Measurements from ENCODE around the gene KHDC4.
"Not testable (repeated sequence)": the region's sequence is repeated elsewhere in the genome, so short reads cannot be mapped to it uniquely, and the experiment has no call there.

The KHDC4 gene

DNA sequence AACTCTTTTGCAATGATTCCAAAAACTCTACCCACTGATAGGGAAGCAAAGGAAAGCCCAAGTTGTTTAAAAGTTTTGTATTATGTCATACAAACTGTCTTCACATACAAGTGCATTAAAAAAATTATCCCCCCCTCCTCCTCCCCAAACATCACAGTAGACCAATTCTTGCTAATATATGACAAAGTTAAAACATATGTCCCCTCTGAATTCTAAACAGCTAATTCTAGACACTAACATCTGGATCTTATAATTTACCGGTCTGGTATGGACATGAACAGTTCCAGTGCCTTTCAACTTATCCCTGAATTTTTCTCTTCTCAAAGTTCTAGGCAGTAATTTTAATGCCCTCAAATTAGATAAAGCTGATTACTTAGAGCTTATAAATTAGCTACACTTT lies 36.5 kb downstream of the KHDC4 start:
- DNase-seq, result no peak

DNA sequence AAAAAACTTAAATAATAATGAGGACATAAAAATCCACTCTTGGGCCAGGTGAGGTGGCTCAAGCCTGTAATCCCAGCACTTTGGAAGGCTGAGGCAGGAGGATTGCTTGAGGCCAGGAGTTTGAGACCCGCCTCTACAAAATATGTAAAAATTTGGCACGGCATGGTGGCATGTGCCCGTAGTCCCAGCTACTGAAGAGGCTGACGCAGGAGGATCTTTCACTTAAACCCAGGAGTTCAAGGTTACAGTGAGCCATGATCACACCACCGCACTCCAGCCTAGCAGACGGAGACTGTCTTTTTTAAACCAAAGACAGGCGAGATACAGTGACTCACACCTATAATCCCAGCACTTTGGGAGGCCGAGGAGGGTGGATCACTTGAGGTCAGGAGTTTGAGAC lies 37.7 kb downstream of the KHDC4 start:
- not testable (repeated sequence) for DNase-seq

DNA sequence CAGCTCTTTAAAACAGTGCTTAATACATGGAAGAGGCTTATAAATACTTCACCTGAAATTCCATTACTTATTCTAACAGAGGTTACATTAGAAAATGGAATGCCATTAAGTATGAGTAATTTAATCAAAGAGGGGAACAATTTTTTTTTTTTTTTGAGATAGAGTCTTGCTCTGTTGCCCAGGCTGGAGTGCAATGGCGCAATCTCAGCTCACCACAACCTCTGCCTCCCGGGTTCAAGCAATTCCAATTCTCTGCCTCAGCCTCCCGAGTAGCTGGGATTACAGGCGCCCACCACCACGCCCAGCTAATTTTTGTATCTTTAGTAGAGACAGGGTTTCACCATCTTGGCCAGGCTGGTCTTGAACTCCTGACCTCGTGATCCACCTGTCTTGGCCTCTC lies 38.6 kb downstream of the KHDC4 start:
- DNase-seq, result not testable (repeated sequence)

DNA sequence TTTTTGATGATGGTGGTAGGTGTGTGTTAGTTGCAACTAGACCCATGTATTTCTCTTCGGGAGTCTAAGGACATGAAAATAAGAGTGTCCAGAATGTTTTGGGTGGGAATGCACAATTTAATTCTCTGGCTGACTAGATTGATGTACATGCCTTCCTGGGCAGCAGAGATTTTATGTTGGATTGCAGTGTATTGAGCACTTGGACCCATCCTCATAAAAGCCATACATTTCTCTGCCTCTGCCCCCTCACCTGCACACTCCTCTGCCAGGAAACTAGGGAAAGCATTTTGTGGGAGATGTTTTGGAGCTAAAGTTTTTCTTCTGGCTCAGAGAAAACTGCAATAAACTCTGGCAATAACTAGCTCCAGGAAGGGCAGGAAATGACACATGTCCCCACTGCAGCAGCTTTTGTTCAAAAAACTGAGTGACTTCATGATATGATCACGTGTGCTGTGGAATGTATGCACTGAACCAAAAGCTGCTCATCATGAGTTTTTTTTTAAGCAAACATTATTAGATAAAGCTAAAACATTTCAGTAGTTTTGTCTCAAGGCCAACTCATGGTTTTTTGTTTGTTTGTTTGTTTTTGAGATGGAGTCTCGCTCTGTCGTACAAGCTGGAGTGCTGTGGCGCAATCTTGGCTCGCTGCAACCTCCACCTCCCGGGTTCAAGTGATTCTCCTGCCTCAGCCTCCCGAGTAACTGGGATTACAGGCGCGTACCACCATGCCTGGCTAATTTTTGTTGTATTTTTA lies 40.6 kb downstream of the KHDC4 start:
- DNase-seq, result no peak

DNA sequence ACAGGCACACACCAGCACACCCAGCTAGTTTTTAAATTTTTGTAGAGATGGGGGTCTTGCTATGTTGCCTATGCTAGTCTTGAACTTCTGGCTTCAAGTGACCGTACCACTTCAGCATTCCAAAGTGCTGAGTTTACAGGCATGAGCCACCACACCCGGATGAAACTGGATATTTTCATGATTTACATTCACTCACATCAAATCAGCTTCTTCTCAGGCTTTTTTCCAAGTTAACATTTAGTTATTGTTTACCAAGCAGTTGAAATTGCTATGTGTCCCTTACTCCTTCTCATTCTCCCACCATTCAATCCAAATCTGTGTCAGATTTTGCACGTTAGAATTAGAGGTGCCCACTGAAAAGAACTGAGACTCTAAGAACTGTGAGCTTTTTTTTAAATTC lies 41.4 kb downstream of the KHDC4 start:
- no peak for DNase-seq

DNA sequence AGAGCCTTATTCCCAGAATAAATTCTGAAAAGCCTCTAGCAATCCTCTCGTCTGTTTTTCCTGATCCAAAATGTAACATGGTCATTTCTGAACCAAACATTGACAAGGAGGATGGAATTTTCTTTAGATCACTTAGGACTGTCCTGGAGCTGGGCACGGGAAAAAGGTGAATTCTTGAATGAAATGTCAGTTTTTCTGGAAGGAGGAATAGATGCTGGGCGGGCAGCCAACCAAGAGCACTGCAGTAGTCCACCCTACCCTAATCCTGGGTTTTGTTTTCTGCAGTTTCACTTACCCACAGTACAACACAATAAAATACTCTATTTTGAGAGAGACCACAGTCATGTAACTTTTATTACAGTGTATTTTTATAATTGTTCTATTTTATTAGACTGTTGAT lies 44.0 kb downstream of the KHDC4 start:
- no peak for DNase-seq

DNA sequence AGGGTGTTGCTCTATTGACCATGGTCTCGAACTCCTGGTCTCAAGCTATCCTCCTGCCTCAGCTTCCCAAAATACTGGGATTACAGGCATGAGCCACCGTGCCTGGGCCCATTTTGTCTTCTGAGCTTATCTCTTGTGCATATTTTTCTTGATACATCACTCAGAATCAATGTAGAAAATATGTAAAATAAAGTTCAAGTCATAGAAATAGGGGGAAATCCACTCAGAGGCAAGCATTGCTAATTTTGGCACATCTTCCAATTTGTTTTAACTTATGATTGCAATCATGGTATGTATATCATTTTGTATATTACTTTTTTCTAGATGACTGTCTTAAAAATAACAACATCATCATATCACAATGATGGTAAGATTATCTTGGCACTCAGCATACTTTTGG lies 44.6 kb downstream of the KHDC4 start:
- no peak for DNase-seq

DNA sequence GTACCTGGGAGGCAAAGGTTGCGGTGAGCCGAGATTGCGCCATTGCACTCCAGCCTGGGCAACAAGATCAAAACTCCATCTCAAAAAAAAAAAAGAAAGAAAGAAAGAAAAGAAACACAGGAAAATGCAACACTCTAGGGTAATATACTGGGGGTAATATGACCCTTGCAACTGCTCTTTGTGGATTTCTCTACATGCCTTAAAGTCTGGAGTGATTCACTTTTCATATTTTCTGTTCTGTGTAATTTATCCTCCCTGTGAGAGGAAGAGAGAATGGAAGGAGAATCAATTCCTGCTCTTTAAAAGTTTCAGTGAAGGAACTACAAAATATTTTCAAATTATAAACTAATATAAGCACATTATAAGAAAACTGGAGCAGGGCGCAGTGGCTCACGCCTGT lies 45.7 kb downstream of the KHDC4 start:
- DNase-seq, result no peak

DNA sequence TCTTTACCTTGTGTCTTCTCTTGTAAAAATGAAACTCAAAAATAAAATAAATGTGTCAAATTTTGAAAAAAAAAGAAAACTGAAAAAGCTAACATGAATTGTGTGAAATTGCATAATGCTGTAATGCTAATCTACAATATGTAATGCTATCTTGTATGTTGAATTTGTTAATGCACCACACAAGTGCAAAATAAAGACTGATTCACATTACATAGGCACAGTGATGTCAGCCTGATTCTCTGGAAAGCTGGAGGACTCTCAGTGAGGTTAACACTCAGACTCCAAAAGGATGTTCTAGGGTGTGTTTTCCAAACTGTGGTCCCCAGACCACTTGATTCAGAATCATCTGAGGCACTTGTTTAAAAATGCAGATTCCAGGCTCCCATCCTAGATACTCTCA lies 49.2 kb downstream of the KHDC4 start:
- no peak for DNase-seq

DNA sequence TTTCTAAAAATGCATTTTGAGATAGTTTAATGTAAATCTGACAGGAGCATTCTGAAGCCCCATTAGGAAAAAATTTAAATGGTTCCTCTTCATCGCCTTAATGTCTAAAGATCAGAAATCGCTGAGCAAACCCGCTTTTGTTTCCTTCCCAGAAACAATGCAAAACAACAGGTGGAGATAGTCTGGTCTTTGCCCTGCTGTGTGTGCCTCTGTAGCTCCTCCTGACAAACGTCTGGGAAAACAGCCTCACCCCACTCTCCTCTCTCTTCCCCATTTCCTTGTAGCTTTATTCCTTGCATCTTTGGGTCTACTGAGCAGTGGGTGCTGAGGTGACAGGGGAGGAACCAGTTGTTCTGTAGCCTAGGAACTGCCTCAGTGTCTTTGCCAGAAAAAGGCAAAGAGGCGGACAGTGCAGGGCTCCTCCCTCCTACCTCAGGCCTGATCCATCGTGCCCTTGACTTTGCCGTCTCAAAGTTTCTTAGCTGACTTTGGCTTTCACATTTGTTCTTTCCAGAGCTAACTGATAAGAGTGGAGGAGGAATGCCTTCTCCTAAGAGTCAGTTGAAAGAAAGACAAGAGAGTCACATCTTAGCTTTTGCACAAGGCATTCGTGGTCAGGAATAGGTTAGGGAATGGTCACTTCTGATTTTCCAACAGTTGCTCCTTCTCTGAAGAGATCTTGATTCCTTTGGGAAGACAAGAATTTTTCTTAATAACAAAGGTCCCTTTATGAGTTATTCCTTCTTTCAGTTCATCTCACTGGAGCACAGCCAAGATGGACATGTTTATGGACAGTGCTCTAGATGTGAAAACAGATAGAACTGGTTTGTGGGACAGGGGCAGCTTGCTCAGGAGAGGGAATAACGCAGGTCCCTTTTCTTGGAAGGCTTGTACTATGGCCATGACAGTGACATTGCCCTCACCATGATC lies 49.9 kb downstream of the KHDC4 start:
- no peak for DNase-seq

DNA sequence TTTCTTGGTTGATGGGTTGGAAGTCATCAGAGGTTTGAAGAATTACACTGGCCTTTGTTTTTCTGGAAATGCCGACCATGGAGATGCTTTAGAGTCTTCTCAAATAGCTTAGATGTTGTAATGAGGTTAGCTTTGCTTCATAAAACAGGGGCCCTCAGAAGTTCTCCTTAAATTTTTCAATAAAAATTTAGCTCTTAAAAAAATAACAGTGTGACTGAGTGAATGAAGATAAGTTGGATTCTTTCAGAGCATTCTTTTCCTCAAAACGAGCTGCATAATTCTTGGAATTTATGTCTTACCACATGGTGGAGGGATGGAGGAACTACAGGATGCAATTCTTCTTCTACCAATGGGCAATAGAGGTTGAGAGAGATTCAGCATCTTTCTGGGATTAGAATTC lies 51.4 kb downstream of the KHDC4 start:
- DNase-seq, result no peak

DNA sequence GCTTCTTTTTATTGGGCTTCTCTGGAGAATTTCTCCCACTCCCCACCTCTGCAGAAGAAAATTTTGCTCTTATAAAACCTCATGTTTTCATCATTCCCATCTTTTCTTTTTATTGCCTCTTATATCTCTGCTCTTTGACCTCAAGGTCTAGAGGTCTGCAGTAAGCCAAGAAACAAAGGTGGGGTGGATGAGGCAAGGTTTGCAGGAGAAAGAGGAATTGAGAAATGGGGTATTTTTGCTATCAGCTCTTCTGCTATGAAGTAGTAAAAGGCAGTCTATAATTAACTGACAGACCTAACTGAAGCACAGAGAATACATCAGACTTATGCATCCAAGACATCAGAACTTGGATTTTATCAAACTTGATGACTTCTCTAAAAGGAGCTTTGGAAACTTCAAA lies 52.0 kb downstream of the KHDC4 start:
- DNase-seq, result no peak

DNA sequence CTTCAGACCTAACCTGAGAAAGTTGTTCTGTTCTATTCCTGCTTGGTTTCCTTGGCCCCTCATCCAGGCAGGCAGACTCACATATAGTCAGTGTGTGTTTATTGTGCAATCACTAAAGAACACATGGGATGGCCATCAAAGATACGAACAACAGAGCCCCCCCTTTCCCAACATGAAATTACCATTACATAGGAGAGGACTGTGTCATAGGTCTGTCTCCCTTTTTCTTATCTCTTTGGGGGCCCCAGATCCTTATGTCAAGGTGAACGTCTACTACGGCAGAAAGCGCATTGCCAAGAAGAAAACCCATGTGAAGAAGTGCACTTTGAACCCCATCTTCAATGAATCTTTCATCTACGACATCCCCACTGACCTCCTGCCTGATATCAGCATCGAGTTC lies 53.3 kb downstream of the KHDC4 start:
- no peak for DNase-seq

DNA sequence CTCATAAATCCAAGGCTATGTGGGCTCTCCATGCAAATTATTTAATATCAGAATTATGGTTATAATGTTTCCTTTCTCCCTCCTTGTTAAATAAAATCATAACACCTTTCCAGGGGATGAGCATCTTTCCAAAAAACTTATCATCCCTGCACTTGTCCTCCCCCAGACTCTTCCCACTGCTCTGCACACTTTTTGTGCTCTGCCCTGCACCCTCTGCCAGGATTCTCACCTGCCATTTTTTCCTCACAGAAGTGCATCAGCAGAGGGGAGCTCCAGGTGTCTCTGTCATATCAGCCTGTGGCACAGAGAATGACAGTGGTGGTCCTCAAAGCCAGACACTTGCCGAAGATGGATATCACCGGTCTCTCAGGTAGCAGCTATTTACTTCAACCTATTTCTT lies 54.0 kb downstream of the KHDC4 start:
- DNase-seq, result no peak

DNA sequence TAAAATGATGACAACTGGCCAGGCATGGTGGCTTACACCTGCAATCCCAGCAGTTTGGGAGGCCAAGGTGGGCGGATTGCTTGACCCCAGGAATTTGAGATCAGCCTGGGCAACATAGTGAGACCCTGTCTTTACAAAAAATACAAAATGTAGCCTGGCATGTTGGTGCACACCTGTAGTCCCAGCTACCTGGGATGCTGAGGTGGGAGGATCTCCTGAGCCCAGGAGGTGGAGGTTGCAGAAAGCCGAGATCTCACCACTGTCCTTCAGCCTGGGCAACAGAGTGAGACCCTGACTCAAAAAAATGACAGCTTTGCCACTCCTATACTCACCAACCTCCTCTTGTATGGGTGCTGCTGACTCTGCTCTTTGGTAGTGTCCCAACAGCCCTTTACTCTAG lies 56.3 kb downstream of the KHDC4 start:
- no peak for DNase-seq

DNA sequence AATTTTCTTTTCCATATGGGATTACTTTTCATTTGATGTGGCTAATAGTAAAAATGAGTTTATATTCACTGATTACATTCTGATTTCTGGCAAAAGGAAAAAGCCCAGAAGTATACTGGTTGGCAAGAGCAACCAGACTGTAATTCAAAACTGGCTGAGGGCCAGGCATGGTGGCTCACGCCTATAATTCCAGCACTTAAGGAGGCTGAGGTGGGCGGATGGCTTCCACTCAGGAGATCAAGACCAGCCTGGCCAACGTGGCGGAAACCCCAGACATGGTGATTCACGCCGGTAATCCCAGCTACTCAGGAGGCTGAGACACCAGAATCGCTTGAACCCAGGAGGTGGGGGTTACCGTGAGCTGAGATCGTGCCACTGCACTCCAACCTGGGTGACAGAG lies 60.4 kb downstream of the KHDC4 start:
- DNase-seq, result no peak

DNA sequence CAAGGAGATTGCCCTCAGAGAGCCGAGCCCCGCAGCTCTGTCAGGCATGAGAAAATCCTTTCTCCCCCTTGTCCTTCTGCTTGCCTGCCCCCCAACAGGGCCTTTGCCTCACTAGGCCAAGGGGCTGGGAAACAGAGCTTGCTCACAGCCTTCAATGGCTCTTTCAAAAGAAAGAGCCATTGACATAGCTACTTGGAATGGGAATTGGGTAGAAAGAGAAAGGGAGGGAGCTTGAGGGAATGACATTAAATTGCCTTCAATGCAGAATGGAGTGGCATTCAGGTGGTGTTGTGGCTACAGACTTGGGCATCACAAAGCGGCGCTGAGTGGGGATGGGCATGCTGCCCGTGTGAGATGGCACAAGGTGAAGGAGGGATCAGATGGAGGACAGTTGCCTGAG lies 61.7 kb downstream of the KHDC4 start:
- DNase-seq, result no peak

DNA sequence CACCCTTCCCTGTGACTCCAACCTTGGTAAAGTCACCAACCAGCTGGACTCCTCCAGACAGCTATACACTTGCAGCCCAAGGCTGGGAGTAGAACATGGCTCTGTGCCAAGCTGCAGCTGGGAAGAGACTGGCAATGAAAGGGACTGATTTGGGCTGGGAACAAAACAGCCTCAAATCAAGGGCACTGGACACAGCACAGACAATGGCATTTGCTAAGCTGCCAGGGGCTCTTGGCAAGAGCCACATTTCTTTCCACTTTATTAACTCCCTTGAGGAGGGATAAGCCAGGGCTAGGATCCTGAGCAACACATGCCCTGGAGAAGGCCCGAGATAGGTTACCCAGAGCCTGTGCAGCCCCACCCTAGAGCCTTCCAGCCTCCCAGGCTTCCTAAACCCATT lies 62.8 kb downstream of the KHDC4 start:
- no peak for DNase-seq

DNA sequence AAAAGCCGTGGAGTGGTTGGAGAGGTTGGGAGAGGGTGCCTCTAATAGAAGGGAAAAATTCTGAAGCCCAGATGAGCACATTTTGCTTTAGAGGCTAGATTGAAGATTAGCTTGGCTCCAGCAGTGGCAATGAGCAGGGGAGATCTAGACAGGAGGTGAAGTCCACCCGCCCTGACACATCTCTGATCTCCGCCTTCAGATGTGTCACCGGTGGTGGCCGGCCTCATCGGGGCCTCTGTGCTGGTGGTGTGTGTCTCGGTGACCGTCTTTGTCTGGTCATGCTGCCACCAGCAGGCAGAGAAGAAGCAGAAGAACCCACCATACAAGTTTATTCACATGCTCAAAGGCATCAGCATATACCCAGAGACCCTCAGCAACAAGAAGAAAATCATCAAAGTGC lies 66.4 kb downstream of the KHDC4 start:
- DNase-seq, result no peak

DNA sequence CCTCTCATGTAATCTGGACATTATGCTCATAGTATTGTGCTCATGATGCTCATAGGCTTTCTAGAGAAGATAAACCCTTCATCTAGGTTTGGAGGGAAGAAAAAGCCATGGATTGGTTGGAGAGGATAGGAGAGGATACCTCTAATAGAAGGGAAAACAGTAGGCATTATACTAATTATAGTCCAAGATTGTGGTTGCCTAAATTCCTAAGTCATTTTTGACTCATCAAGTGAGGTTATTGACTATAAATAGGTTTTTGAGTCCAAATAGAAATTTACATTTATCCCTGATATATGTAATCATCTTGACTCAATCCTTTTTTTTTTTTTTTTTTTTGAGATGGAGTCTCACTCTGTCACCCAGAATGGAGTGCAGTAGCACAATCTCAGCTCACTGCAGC lies 69.8 kb downstream of the KHDC4 start:
- no peak for DNase-seq
